Measurements from ENCODE around the gene XYLB.
"Not testable (repeated sequence)": the region's sequence is repeated elsewhere in the genome, so short reads cannot be mapped to it uniquely, and the experiment has no call there.

Gene XYLB

DNA sequence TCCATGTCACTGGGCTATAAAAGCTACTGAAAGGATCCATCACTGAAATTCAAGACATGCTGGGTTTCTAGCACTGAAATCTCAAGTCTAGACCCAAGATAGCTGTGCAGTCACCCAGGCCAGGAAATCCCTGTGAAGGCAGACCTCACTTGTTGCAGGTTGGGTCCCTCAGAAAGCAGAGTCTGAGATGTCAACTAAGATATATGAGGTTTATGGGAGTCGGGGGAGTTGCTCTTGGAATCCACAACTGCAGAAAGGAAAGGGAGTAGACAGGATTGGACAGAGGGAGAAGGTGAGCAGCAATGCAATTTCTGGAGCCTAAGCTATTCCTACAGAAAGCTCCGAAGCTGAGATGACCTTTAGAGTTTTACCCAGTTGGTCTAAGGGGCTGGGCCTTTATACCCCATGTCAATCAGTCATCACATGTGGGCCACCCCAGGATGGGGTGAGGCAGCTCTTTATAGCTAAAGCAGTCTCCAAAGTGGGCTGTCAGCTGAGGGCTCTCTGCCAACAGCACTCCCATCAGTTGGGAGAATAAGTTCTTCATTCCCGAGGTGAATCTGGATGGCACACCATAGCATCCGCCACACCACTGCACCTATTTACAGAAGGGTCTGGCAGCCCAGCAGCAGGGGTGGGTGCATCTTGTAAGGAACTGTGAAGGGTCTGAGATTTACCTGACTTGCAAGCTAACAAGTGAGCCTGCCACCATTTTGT is 54.8 kb downstream of the XYLB start:
- no peak overlapping the region for H3K9ac ChIP-seq (ENCODE audit: low read depth, low read length)
- peaks cover 27% of the 10 kb centered on the region for H3K36me3 ChIP-seq (ENCODE audit: control insufficient read depth, insufficient read depth, low read length)
- H3K27ac ChIP-seq (ENCODE audit: low read depth, low read length), result no peak overlapping the region
- H3K4me3 ChIP-seq (ENCODE audit: low read depth, low read length), result no peak overlapping the region
- H3K4me1 ChIP-seq (ENCODE audit: control insufficient read depth, insufficient read depth, low read length), result no peaks in the 10 kb centered on the region
- no peaks in the 10 kb centered on the region for H3K27me3 ChIP-seq (ENCODE audit: control insufficient read depth, insufficient read depth, low read length)
- peaks cover 21% of the 10 kb centered on the region for H3K9me3 ChIP-seq (ENCODE audit: control insufficient read depth, insufficient read depth, low read length)

DNA sequence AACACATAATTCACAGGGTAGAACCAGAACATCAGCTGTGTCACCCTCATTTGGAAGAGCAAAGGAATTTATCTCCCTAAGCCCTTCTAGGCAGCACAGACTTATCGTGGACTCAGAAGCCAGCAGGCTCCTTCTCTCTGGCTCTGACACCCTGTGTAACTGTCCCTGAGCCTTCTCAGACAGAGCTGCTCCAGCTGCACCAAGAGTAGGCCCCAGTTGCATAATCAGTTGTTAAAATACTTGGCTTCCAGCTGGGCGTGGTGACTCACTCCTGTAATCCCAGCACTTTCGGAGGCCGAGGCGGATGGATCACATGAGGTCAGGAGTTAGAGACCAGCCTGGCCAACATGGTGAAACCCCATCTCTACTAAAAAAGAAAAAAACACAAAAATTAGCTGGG is 57.7 kb downstream of the XYLB start:
- H3K4me3 ChIP-seq (ENCODE audit: low read depth, low read length), result no peak overlapping the region
- no peaks in the 10 kb centered on the region for H3K4me1 ChIP-seq (ENCODE audit: control insufficient read depth, insufficient read depth, low read length)
- H3K27ac ChIP-seq (ENCODE audit: low read depth, low read length), result no peak overlapping the region
- no peaks in the 10 kb centered on the region for H3K27me3 ChIP-seq (ENCODE audit: control insufficient read depth, insufficient read depth, low read length)
- peaks cover 27% of the 10 kb centered on the region for H3K36me3 ChIP-seq (ENCODE audit: control insufficient read depth, insufficient read depth, low read length)
- peaks cover 21% of the 10 kb centered on the region for H3K9me3 ChIP-seq (ENCODE audit: control insufficient read depth, insufficient read depth, low read length)
- H3K9ac ChIP-seq (ENCODE audit: low read depth, low read length), result no peak overlapping the region

GRCh38 chr3:38411591-38411990 is 65.0 kb downstream of the XYLB start:
- H3K9me3 ChIP-seq (ENCODE audit: control insufficient read depth, insufficient read depth, low read length), result no peaks in the 10 kb centered on the region; the same call in none of the 2 replicates

GRCh38 chr3:38420758-38421157 is 74.2 kb downstream of the XYLB start:
- not testable (repeated sequence) for H3K27ac ChIP-seq (ENCODE audit: low read depth, low read length); H3K9me3 ChIP-seq (ENCODE audit: control insufficient read depth, insufficient read depth, low read length); H3K9ac ChIP-seq (ENCODE audit: low read depth, low read length); H3K4me3 ChIP-seq (ENCODE audit: low read depth, low read length); H3K27me3 ChIP-seq (ENCODE audit: control insufficient read depth, insufficient read depth, low read length); H3K36me3 ChIP-seq (ENCODE audit: control insufficient read depth, insufficient read depth, low read length)
- peaks cover 19% of the 10 kb centered on the region for H3K4me1 ChIP-seq (ENCODE audit: control insufficient read depth, insufficient read depth, low read length)

More at GRCh38 chr3:38411591-38411990, 65.0 kb downstream of the XYLB start:
- H3K36me3 ChIP-seq (ENCODE audit: control insufficient read depth, insufficient read depth, low read length), result no peaks in the 10 kb centered on the region
- H3K4me3 ChIP-seq (ENCODE audit: low read depth, low read length), result no peak overlapping the region
- H3K27ac ChIP-seq (ENCODE audit: low read depth, low read length), result no peak overlapping the region
- H3K9ac ChIP-seq (ENCODE audit: low read depth, low read length), result no peak overlapping the region
- no peaks in the 10 kb centered on the region for H3K4me1 ChIP-seq (ENCODE audit: control insufficient read depth, insufficient read depth, low read length)
- no peaks in the 10 kb centered on the region for H3K27me3 ChIP-seq (ENCODE audit: control insufficient read depth, insufficient read depth, low read length)

- no peaks in the 10 kb centered on the region for H3K36me3 ChIP-seq (ENCODE audit: control insufficient read depth, insufficient read depth, low read length)
- H3K4me1 ChIP-seq (ENCODE audit: control insufficient read depth, insufficient read depth, low read length), result peaks cover 19% of the 10 kb centered on the region
- no peaks in the 10 kb centered on the region for H3K27me3 ChIP-seq (ENCODE audit: control insufficient read depth, insufficient read depth, low read length)
- H3K4me3 ChIP-seq (ENCODE audit: low read depth, low read length), result no peak overlapping the region
- H3K9me3 ChIP-seq (ENCODE audit: control insufficient read depth, insufficient read depth, low read length), result no peaks in the 10 kb centered on the region
- H3K27ac ChIP-seq (ENCODE audit: low read depth, low read length), result peak overlapping the region; percentile 46
- no peak overlapping the region for H3K9ac ChIP-seq (ENCODE audit: low read depth, low read length)
These were observed 75.2 kb downstream of the XYLB start for GRCh38 chr3:38421679-38422336.

DNA sequence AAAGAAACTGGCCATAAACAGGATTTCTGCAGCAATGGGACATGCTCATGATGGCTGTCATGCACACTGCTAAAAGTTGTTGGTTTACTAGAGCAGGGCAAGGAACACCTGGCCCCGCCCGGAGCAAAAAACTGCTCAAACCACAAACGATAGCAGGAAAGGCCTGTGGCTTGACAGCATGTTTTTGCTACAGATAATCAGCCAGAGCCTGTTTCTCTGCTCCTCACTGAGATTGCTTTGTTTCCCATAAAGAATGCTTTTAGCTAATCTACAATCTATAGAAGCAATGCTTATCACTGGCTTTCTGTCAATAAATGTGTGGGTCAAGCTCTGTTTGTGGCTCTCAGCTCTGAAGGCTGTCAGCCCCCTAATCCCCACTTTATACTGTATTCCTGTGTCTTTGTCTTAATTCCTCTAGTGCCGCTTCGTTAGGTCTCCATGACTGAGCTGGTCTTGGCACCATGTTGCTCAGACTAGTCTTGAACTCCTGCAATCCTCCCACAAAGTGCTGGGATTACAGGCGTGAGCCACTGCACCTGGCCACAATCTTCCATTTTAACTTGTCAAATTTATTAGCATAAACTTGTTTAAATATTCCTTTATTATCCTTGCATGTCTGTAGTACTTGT is 80.3 kb downstream of the XYLB start:
- H3K27me3 ChIP-seq (ENCODE audit: control insufficient read depth, insufficient read depth, low read length); H3K36me3 ChIP-seq (ENCODE audit: control insufficient read depth, insufficient read depth, low read length); H3K9me3 ChIP-seq (ENCODE audit: control insufficient read depth, insufficient read depth, low read length); H3K4me1 ChIP-seq (ENCODE audit: control insufficient read depth, insufficient read depth, low read length); H3K9ac ChIP-seq (ENCODE audit: low read depth, low read length); H3K4me3 ChIP-seq (ENCODE audit: low read depth, low read length): not testable (repeated sequence)
- peak overlapping the region; percentile 6 for H3K27ac ChIP-seq (ENCODE audit: low read depth, low read length)

- not testable (repeated sequence) for H3K9ac ChIP-seq (ENCODE audit: low read depth, low read length); H3K27ac ChIP-seq (ENCODE audit: low read depth, low read length); H3K4me1 ChIP-seq (ENCODE audit: control insufficient read depth, insufficient read depth, low read length); H3K27me3 ChIP-seq (ENCODE audit: control insufficient read depth, insufficient read depth, low read length); H3K36me3 ChIP-seq (ENCODE audit: control insufficient read depth, insufficient read depth, low read length); H3K4me3 ChIP-seq (ENCODE audit: low read depth, low read length)
- H3K9me3 ChIP-seq (ENCODE audit: control insufficient read depth, insufficient read depth, low read length), result peaks cover 48% of the 10 kb centered on the region
These were observed 86.5 kb downstream of the XYLB start for GRCh38 chr3:38432871-38433658.

GRCh38 chr3:38433661-38434060 is 87.1 kb downstream of the XYLB start:
- not testable (repeated sequence) for H3K4me3 ChIP-seq (ENCODE audit: low read depth, low read length); H3K36me3 ChIP-seq (ENCODE audit: control insufficient read depth, insufficient read depth, low read length); H3K4me1 ChIP-seq (ENCODE audit: control insufficient read depth, insufficient read depth, low read length); H3K27me3 ChIP-seq (ENCODE audit: control insufficient read depth, insufficient read depth, low read length); H3K27ac ChIP-seq (ENCODE audit: low read depth, low read length); H3K9ac ChIP-seq (ENCODE audit: low read depth, low read length)
- peaks cover 53% of the 10 kb centered on the region for H3K9me3 ChIP-seq (ENCODE audit: control insufficient read depth, insufficient read depth, low read length)

- not testable (repeated sequence) for H3K4me1 ChIP-seq (ENCODE audit: control insufficient read depth, insufficient read depth, low read length); H3K27me3 ChIP-seq (ENCODE audit: control insufficient read depth, insufficient read depth, low read length); H3K9ac ChIP-seq (ENCODE audit: low read depth, low read length); H3K4me3 ChIP-seq (ENCODE audit: low read depth, low read length); H3K27ac ChIP-seq (ENCODE audit: low read depth, low read length); H3K36me3 ChIP-seq (ENCODE audit: control insufficient read depth, insufficient read depth, low read length)
- peaks cover 40% of the 10 kb centered on the region for H3K9me3 ChIP-seq (ENCODE audit: control insufficient read depth, insufficient read depth, low read length)
These were observed 92.0 kb downstream of the XYLB start for GRCh38 chr3:38438436-38439069.

GRCh38 chr3:38443205-38443604 is 96.6 kb downstream of the XYLB start:
- H3K9ac ChIP-seq (ENCODE audit: low read depth, low read length); H3K27ac ChIP-seq (ENCODE audit: low read depth, low read length); H3K9me3 ChIP-seq (ENCODE audit: control insufficient read depth, insufficient read depth, low read length): not testable (repeated sequence)

More at GRCh38 chr3:38443205-38443604, 96.6 kb downstream of the XYLB start:
- H3K27me3 ChIP-seq (ENCODE audit: control insufficient read depth, insufficient read depth, low read length); H3K4me1 ChIP-seq (ENCODE audit: control insufficient read depth, insufficient read depth, low read length); H3K36me3 ChIP-seq (ENCODE audit: control insufficient read depth, insufficient read depth, low read length); H3K4me3 ChIP-seq (ENCODE audit: low read depth, low read length): not testable (repeated sequence)
